B cell (primary cell): ENCODE results near the gene DSP. TPM values are rescaled to one million over a fixed set of nuclear protein-coding genes. Genes with fewer than 3 reads are reported as not detected.

Experiments
- ATAC-seq: fragments of 200-7000 bp; cut with Tn5 transposase; one replicate; pipeline ENCODE4 v1.10.0; 2021; ENCODE audit warnings: low read depth, mild to moderate bottlenecking, moderate number of reproducible peaks, moderate library complexity
- CTCF ChIA-PET: fragments of 350-600 bp; sonication (Branson Sonifier 250); formaldehyde crosslinking; loops from one replicate; lab custom pipeline; 2021; ENCODE audit warnings: antibody characterized with exemption, inconsistent platforms; lab: Charles Lee
- POLR2A ChIA-PET: fragments of 350-600 bp; sonication (Branson Sonifier 250); formaldehyde crosslinking; loops from one replicate; lab custom pipeline; 2021; ENCODE audit warnings: antibody characterized with exemption; lab: Charles Lee
- DNase-seq: peaks from one replicate; pipeline ENCODE4 v3.0.0; 2013
- H2AFZ ChIP-seq: 2 replicates; pipeline ENCODE4 v1.6.1; 2012; ENCODE audit warnings: mild to moderate bottlenecking, low read depth, low read length; ENCODE audit not compliant: insufficient read depth, poor library complexity, severe bottlenecking
- H3K27ac ChIP-seq, 2 donors: 1 replicate in 1 of 2; 2 replicates in 1 of 2; pipeline ENCODE4 v1.5.1; 2012 to 2013; ENCODE audit warnings: low read length in 2 of 2, mild to moderate bottlenecking in 2 of 2, moderate library complexity in 1 of 2
- H3K27me3 ChIP-seq, 4 experiments: fragments of 200-600 bp in 1 of 4; sonication (generic) in 1 of 4; replicated peaks in 1 of 4; 1 replicate in 2 of 4; 2 replicates in 2 of 4; pipeline versions ENCODE4 v1.6.1 to v1.7.0; 2013 to 2016; ENCODE audit warnings: low read length in 3 of 4, mild to moderate bottlenecking in 2 of 4, mixed read lengths in 1 of 4, moderate library complexity in 1 of 4; ENCODE audit not compliant: insufficient read depth in 4 of 4, control insufficient read depth in 3 of 4; ENCODE audit errors: control extremely low read depth in 1 of 4
- H3K36me3 ChIP-seq, 2 experiments: replicated peaks in 1 of 2; 1 replicate in 1 of 2; 2 replicates in 1 of 2; pipeline versions ENCODE4 v1.6.1 to v1.7.1; 2013; ENCODE audit warnings: low read length in 1 of 2; ENCODE audit not compliant: insufficient read depth in 2 of 2, control insufficient read depth in 1 of 2; ENCODE audit errors: control extremely low read depth in 1 of 2, extremely low read depth in 1 of 2
- H3K4me1 ChIP-seq, 2 donors: fragments of 200-600 bp in 1 of 2; sonication (generic) in 1 of 2; 1 replicate in 1 of 2; 2 replicates in 1 of 2; pipeline versions ENCODE4 v1.5.1 to v1.6.1; 2013 to 2017; ENCODE audit warnings: low read length in 2 of 2; ENCODE audit not compliant: control insufficient read depth in 2 of 2, insufficient read depth in 2 of 2
- H3K4me2 ChIP-seq: replicated peaks from 2 replicates; pipeline ENCODE3; 2012; ENCODE audit warnings: mild to moderate bottlenecking, low read depth, low read length; ENCODE audit not compliant: poor library complexity, severe bottlenecking
- H3K4me3 ChIP-seq, 5 experiments: fragments of 200-600 bp in 1 of 5; sonication (generic) in 1 of 5; 1 replicate in 3 of 5; 2 replicates in 2 of 5; pipeline versions ENCODE4 v1.5.1 to v1.7.0; 2011 to 2016; ENCODE audit warnings: low read length in 4 of 5, mild to moderate bottlenecking in 4 of 5, low read depth in 2 of 5, control low read depth in 1 of 5, moderate library complexity in 1 of 5; ENCODE audit not compliant: insufficient read depth in 1 of 5; ENCODE audit errors: control extremely low read depth in 1 of 5, extremely low read depth in 1 of 5
- H3K79me2 ChIP-seq: fragments of 200-600 bp; sonication (generic); one replicate; pipeline ENCODE4 v1.6.0; 2016; ENCODE audit warnings: low read length; ENCODE audit not compliant: control insufficient read depth, insufficient read depth
- H3K9ac ChIP-seq: fragments of 200-600 bp; sonication (generic); 2 replicates; pipeline ENCODE4 v1.6.1; 2017; ENCODE audit warnings: mild to moderate bottlenecking, low read length, moderate library complexity
- H3K9me3 ChIP-seq, 3 donors: one replicate each; pipeline versions ENCODE4 v1.6.1 to v1.7.1; 2013; ENCODE audit warnings: low read length in 2 of 3; ENCODE audit not compliant: control insufficient read depth in 2 of 3, insufficient read depth in 1 of 3; ENCODE audit errors: control extremely low read depth in 1 of 3
- H4K20me1 ChIP-seq: 2 replicates; pipeline ENCODE4 v1.6.0; 2012; ENCODE audit warnings: mild to moderate bottlenecking, low read length; ENCODE audit not compliant: insufficient read depth, control insufficient read depth, poor library complexity, severe bottlenecking
- H3K27ac Mint-ChIP-seq: one replicate; pipeline ENCODE4 v1.8.0; 2021; ENCODE audit warnings: mixed read lengths
- H3K27me3 Mint-ChIP-seq: one replicate; pipeline ENCODE4 v1.8.0; 2021; ENCODE audit warnings: mixed read lengths
- H3K4me1 Mint-ChIP-seq: one replicate; pipeline ENCODE4 v1.8.0; 2021; ENCODE audit warnings: mixed read lengths
- H3K4me3 Mint-ChIP-seq: one replicate; pipeline ENCODE4 v1.8.0; 2021; ENCODE audit warnings: mixed read lengths
- H3K9me3 Mint-ChIP-seq: one replicate; pipeline ENCODE4 v1.8.0; 2022; ENCODE audit warnings: mixed read lengths; ENCODE audit not compliant: insufficient read depth
- CTCF ChIP-seq: fragments of 200-600 bp; IDR thresholded peaks from one replicate; pipeline ENCODE4 v1.8.0; 2022; ENCODE audit warnings: antibody characterized with exemption, mild to moderate bottlenecking
- EZH2 ChIP-seq: IDR thresholded peaks from 2 replicates; pipeline ENCODE4 v1.6.1; 2012; ENCODE audit warnings: borderline replicate concordance, low read depth, mild to moderate bottlenecking, moderate library complexity, low read length; ENCODE audit not compliant: insufficient read depth, poor library complexity, severe bottlenecking
- WGBS: methylation state at CpG from one replicate; pipeline ENCODE4 v1.1.5; 2013; ENCODE audit warnings: missing lambda C conversion rate; ENCODE audit not compliant: insufficient coverage; 5-methylcytosine and 5-hydroxymethylcytosine counted together
- intact Hi-C: fragments of 100-400 bp; cut with micrococcal nuclease; formaldehyde crosslinking; loops from one replicate; pipeline ENCODE4 v1.10.0; 2022
- polyA plus RNA-seq: library from polyadenylated mRNA; depleted of rRNA; stranded (reverse); fragments of >200 nt; gene quantifications from 2 replicates; pipeline ENCODE4 v1.2.3, GENCODE V29; 2012
- total RNA-seq, 2 donors: library from RNA; stranded (reverse); fragments of 120-200 nt in 1 of 2; gene quantifications; 1 replicate in 1 of 2; 2 replicates in 1 of 2; pipeline versions ENCODE4 v1.2.3 to v1.2.4, GENCODE V29; 2013 to 2022

The DSP gene
- total and polyA plus RNA-seq, 2 donors (not counting 1 experiment from before 2014, with no cell fraction given) = not detected

GRCh38 chr6:7566107-7566506 lies 24.6 kb downstream of the DSP start:
- WGBS = no CpG with 5 or more reads among the region's 2 CpGs
- H3K9me3 Mint-ChIP-seq = no peaks in the 10 kb centered on the region
- Histone ChIP-seq H3K9me3 (no peaks in the 10 kb centered on the region), H3K27ac (no peak overlapping the region), H3K4me3 (no peak overlapping the region), H3K27me3 (peaks cover 0 to 5% (median 5%) of the 10 kb centered on the region in 4 experiments), H3K79me2 (no peaks in the 10 kb centered on the region), H3K4me2 (no peak overlapping the region), H3K36me3 (peaks cover 0 to 5% of the 10 kb centered on the region in 2 experiments), H3K4me1 (no peaks in the 10 kb centered on the region), H4K20me1 (no peaks in the 10 kb centered on the region), H3K9ac (no peak overlapping the region), H2AFZ (no peak overlapping the region)
- ATAC-seq = no peak
- peaks cover 61% of the 10 kb centered on the region for H3K27me3 Mint-ChIP-seq
- no peak overlapping the region for H3K4me3 Mint-ChIP-seq
- DNase-seq = no peak
- H3K27ac Mint-ChIP-seq = no peak overlapping the region
- TF ChIP-seq CTCF (no peak), EZH2 (no peak)
- intact Hi-C loops = no loop called here
- ChIA-PET POLR2A (no interaction called here), CTCF (interaction anchor here (1.0 kb wide), 1 partner anchor 8 kb away, joined by 3 read pairs; no protein-coding TSS in a partner anchor)
- no peaks in the 10 kb centered on the region for H3K4me1 Mint-ChIP-seq

DNA sequence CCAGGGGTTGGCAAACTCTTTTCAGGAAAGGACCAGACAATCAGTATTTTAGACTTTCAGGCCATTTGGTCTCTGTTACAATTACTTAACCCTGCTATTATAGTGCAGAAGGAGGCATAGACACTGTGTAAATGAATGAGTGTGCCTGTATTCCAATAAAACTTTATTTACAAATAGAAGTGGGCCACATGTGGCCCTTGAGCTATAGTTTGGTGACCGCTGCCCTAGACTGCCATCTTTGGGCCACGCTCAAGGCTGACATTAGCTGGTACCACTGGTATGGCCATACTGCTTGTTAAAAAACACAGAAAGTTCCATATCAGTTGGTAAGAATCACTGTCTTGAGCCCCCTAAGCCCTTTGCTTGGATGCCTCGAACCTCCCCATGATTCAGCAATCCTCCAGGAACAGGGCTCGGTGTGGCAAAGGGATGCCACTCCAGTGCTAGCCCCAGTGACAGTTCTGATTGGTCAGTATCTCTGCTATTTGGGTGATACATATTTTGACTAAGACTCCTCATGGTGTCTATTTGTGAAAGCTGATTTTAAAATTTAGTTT lies 25.2 kb downstream of the DSP start:
- Histone ChIP-seq H3K4me2 (no peak overlapping the region), H3K27me3 (peaks cover 0 to 5% (median 2%) of the 10 kb centered on the region in 4 experiments), H3K9ac (no peak overlapping the region), H3K79me2 (no peaks in the 10 kb centered on the region), H3K36me3 (peaks cover 0 to 7% of the 10 kb centered on the region in 2 experiments), H3K4me3 (no peak overlapping the region), H4K20me1 (no peaks in the 10 kb centered on the region), H3K27ac (no peak overlapping the region), H3K9me3 (no peaks in the 10 kb centered on the region), H3K4me1 (no peaks in the 10 kb centered on the region), H2AFZ (no peak overlapping the region)
- no peak overlapping the region for H3K4me3 Mint-ChIP-seq
- intact Hi-C loops = no loop called here
- no peak overlapping the region for H3K27ac Mint-ChIP-seq
- no peaks in the 10 kb centered on the region for H3K9me3 Mint-ChIP-seq
- no peaks in the 10 kb centered on the region for H3K4me1 Mint-ChIP-seq
- DNase-seq (no peak), ATAC-seq (no peak)
- 92% methylated on average over 2 of the region's 4 CpGs for WGBS
- CTCF ChIA-PET = interaction anchor here (1.0 kb wide), 1 partner anchor 9 kb away, joined by 3 read pairs; no protein-coding TSS in a partner anchor
- TF ChIP-seq CTCF (no peak), EZH2 (no peak)
- H3K27me3 Mint-ChIP-seq = peaks cover 55% of the 10 kb centered on the region
- POLR2A ChIA-PET = no interaction called here
